Keratinocyte (primary cell): ENCODE data around the gene PDHA1. TPM values are rescaled to one million over a fixed set of nuclear protein-coding genes. Genes with fewer than 3 reads are reported as not detected.

ENCODE experiments used
- DNase-seq: peaks from one replicate; pipeline ENCODE4 v3.0.0-alpha.2; 2011; ENCODE audit warnings: low read depth, missing footprints, low spot score
- FAIRE-seq: peaks from 2 replicates; lab custom pipeline; 2011; peaks lifted over from hg19 to GRCh38; lab: Jason Lieb, UNC
- H2AFZ ChIP-seq: 2 replicates; pipeline ENCODE4 v1.6.0; 2012; ENCODE audit warnings: low read length, control low read depth, inconsistent platforms; ENCODE audit not compliant: control insufficient read depth
- H3K27ac ChIP-seq: 2 replicates; pipeline ENCODE4 v1.5.1; 2011; ENCODE audit warnings: low read length; ENCODE audit not compliant: control insufficient read depth, insufficient read depth
- H3K27me3 ChIP-seq: 3 replicates; pipeline ENCODE4 v1.6.0; 2011; ENCODE audit warnings: low read length; ENCODE audit not compliant: control insufficient read depth, insufficient read depth; ENCODE audit errors: extremely low read depth
- H3K36me3 ChIP-seq, 2 experiments: 2 replicates in 1 of 2; 3 replicates in 1 of 2; pipeline ENCODE4 v1.5.1; 2011; ENCODE audit warnings: low read length in 2 of 2, mild to moderate bottlenecking in 1 of 2; ENCODE audit not compliant: control insufficient read depth in 2 of 2, insufficient read depth in 2 of 2; ENCODE audit errors: extremely low read depth in 1 of 2
- H3K4me1 ChIP-seq: 3 replicates; pipeline ENCODE4 v1.5.1; 2011; ENCODE audit warnings: low read length; ENCODE audit not compliant: control insufficient read depth, insufficient read depth; ENCODE audit errors: extremely low read depth
- H3K4me2 ChIP-seq: 3 replicates; pipeline ENCODE4 v1.6.0; 2011; ENCODE audit warnings: low read depth, low read length; ENCODE audit not compliant: control insufficient read depth, insufficient read depth; ENCODE audit errors: extremely low read depth
- H3K4me3 ChIP-seq, 3 experiments: fragments of 200-600 bp in 1 of 3; sonication (generic) in 1 of 3; 2 replicates in 2 of 3; 3 replicates in 1 of 3; pipeline ENCODE4 v1.5.1; 2011 to 2016; ENCODE audit warnings: low read length in 3 of 3, mild to moderate bottlenecking in 3 of 3, control low read depth in 2 of 3, inconsistent platforms in 1 of 3, low read depth in 1 of 3, mixed read lengths in 1 of 3, mixed run types in 1 of 3, moderate library complexity in 1 of 3; ENCODE audit not compliant: control insufficient read depth in 2 of 3, insufficient read depth in 2 of 3; ENCODE audit errors: extremely low read depth in 1 of 3
- H3K79me2 ChIP-seq: 2 replicates; pipeline ENCODE4 v1.6.0; 2012; ENCODE audit warnings: low read length; ENCODE audit not compliant: control insufficient read depth, insufficient read depth
- H3K9ac ChIP-seq: 3 replicates; pipeline ENCODE4 v1.6.0; 2011; ENCODE audit warnings: low read length; ENCODE audit not compliant: control insufficient read depth, insufficient read depth; ENCODE audit errors: extremely low read depth
- H3K9me1 ChIP-seq: 3 replicates; pipeline ENCODE4 v1.6.0; 2011; ENCODE audit warnings: low read length; ENCODE audit not compliant: control insufficient read depth, insufficient read depth; ENCODE audit errors: extremely low read depth
- H3K9me3 ChIP-seq: 2 replicates; pipeline ENCODE4 v1.5.1; 2012; ENCODE audit warnings: low read depth, low read length; ENCODE audit not compliant: control insufficient read depth
- H4K20me1 ChIP-seq: 3 replicates; pipeline ENCODE4 v1.6.0; 2011; ENCODE audit warnings: low read length; ENCODE audit not compliant: control insufficient read depth, insufficient read depth; ENCODE audit errors: extremely low read depth
- CTCF ChIP-seq, 3 experiments: IDR thresholded peaks in 1 of 3; conservative IDR thresholded peaks in 1 of 3; optimal IDR thresholded peaks in 1 of 3; 2 replicates in 2 of 3; 3 replicates in 1 of 3; pipeline versions ENCODE3 to v1.5.1; 2011; ENCODE audit warnings: low read length in 3 of 3, mild to moderate bottlenecking in 3 of 3, moderate library complexity in 2 of 3, control low read depth in 1 of 3, inconsistent platforms in 1 of 3; ENCODE audit not compliant: insufficient read depth in 2 of 3; ENCODE audit errors: extremely low read depth in 1 of 3
- EZH2 ChIP-seq: IDR thresholded peaks from one replicate; pipeline ENCODE4 v1.6.1; 2012; ENCODE audit warnings: inconsistent platforms, mild to moderate bottlenecking, low read length, moderate library complexity
- dilution Hi-C: fragments of 300-500 bp; cut with MboI; formaldehyde crosslinking; loops from one replicate; pipeline ENCODE4 v1.7.0; 2020; ENCODE audit warnings: low sequenced_read_pairs; ENCODE audit not compliant: extremely low pct_ligation_motif_present
- polyA plus RNA-seq, 5 experiments: library from polyadenylated mRNA; depleted of rRNA in 3 of 5; stranded (reverse) in 3 of 5; stranded (forward) in 1 of 5; unstranded in 1 of 5; fragments of >200 nt; gene quantifications; 1 replicate in 1 of 5; 2 replicates in 3 of 5; 3 replicates in 1 of 5; pipeline versions ENCODE4 v1.2.1 to v1.2.3, GENCODE V29; 2011 to 2012; ENCODE audit warnings: missing spikeins in 2 of 5, low read depth in 1 of 5, low replicate concordance in 1 of 5

PDHA1 gene
- polyA plus RNA-seq, 1 donor (not counting 4 experiments of a cell fraction or from before 2014, with no cell fraction given): 236 TPM

- Histone ChIP-seq H3K9me1 (no peaks in the 10 kb centered on the region), H3K9me3 (no peaks in the 10 kb centered on the region), H3K4me3 (no peak overlapping the region), H3K36me3 (no peaks in the 10 kb centered on the region), H3K79me2 (no peaks in the 10 kb centered on the region), H3K27ac (no peak overlapping the region), H4K20me1 (no peaks in the 10 kb centered on the region), H3K9ac (no peak overlapping the region), H3K4me1 (peaks cover 4% of the 10 kb centered on the region), H3K4me2 (no peak overlapping the region), H2AFZ (no peak overlapping the region), H3K27me3 (no peaks in the 10 kb centered on the region)
- FAIRE-seq: no peak
- dilution Hi-C loops: no loop called here
- no peak for TF ChIP-seq EZH2
- no peak for TF ChIP-seq CTCF (optimal IDR thresholded peaks at IDR 0.05 in 1 of 3, IDR thresholded peaks at IDR 0.05 in 1 of 3, conservative IDR thresholded peaks at IDR 0.05 in 1 of 3; ENCODE audit: extremely low read depth in 1 of 3, insufficient read depth in 2 of 3, low read length in 3 of 3)
- no peak for DNase-seq
These were observed 24.8 kb downstream of the PDHA1 start for GRCh38 chrX:19368576-19368975.

- no peaks in the 10 kb centered on the region for H3K79me2 ChIP-seq
- H3K9me1 ChIP-seq: no peaks in the 10 kb centered on the region
- DNase-seq (no peak), FAIRE-seq (no peak)
- no peaks in the 10 kb centered on the region for H4K20me1 ChIP-seq
- no peaks in the 10 kb centered on the region for H3K27me3 ChIP-seq
- H3K9me3 ChIP-seq: no peaks in the 10 kb centered on the region
- no peaks in the 10 kb centered on the region for H3K36me3 ChIP-seq
- no peak overlapping the region for H3K4me3 ChIP-seq
- TF ChIP-seq CTCF (optimal IDR thresholded peaks at IDR 0.05 in 1 of 3, IDR thresholded peaks at IDR 0.05 in 1 of 3, conservative IDR thresholded peaks at IDR 0.05 in 1 of 3; ENCODE audit: extremely low read depth in 1 of 3, insufficient read depth in 2 of 3, low read length in 3 of 3) (no peak), EZH2 (no peak)
- no peak overlapping the region for H3K4me2 ChIP-seq
- no peak overlapping the region for H2AFZ ChIP-seq
- dilution Hi-C loops: no loop called here
- H3K27ac ChIP-seq: no peak overlapping the region
- no peak overlapping the region for H3K9ac ChIP-seq
- peaks cover 4% of the 10 kb centered on the region for H3K4me1 ChIP-seq
These were observed 26.3 kb downstream of the PDHA1 start for GRCh38 chrX:19370061-19370460.
